NOMO-1 treated with dmso at 0.1 percent for 144 hours (cell line): ENCODE results near the gene KLF16.

ENCODE experiments used
- DNase-seq: peaks from one replicate; lab custom pipeline; 2025; ENCODE audit not compliant: unreplicated experiment; lab: John Stamatoyannopoulos, UW

KLF16 gene

DNA sequence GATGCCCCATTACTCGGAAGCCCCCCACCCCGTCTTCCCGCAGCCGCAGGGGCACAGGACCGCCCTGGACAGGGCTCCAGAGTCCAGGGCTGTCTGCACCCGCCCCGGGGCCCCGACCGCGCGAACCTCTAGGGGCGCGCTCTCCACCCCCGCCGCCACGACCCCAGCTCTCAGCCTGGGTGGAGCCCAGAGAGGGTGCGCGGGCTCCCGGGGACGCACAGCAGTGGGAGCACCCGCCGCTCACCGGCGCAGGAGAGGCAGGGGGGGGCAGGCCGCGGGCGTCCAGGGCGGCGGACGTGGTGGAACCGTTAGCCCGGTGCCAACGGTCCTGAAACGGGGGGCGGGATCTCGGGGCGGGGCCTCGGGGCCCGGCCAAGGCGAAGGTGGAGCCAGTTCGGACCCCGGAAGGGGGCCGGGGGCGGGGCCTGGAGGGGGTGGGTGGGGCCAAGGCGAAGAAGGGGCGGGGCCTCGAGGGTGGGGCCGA, 51.4 kb downstream of the KLF16 start, which contains the start of gene ATP8B3:
ATP8B3 (minus strand) TSS at position 335 of the 484 bp plus-strand sequence. CDS start 540 bp downstream, outside the sequence.
- DNase-seq, result no peak

DNA sequence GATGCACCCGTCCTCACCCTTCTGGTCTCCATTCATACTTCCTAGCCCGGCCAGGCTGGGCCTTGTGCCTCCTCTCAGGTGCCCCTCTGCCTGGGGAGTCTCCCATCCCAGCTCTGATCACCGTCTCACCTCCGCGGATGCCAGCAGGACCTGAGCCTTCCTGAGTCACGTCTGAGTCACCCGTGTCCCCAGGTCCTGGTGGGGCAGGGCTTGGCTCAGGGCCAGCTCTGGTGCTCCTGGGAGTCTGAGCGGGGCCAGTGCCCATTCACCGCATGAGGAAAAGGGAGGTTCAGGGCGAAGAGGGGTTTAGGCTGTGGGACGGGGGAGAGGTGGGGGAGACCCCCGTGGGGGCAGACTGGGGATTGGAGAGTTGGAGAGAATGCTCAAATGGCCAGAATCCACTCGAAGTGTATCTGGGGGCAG, 51.9 kb downstream of the KLF16 start:
- DNase-seq, result no peak

DNA sequence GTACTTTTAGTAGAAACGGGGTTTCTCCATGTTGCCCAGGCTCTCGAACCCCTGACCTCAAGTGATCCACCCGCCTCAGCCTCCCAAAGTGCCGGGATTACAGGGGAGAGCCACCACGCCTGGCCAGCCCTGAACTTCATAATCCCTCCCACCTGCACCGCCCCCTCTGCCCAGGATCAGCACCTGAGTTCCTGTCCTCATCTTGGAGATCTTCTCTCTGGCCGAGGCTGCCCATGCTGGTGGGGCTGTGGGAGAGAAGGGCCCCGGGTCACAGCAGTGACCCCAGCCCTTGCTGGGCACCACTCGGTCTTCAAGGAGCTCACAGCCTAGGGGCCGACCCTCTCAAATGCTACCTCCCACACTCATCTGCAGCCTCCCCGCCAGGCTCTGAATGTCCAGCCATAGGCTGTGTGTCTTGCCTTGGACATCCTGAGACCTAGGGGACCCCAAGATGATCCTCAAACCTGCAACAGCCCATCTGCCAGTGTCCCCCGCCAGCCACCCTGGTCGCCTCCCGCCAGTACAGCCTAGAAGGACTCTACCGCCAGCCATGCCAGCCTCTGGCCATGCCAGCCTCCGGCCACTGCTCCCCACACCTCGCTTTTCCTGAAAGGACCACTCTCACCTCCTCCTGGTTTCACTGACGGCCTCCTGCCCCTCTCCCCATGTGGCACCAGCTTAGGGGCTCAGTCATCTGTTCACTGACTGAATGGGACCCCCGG, 52.8 kb downstream of the KLF16 start:
- no peak for DNase-seq

DNA sequence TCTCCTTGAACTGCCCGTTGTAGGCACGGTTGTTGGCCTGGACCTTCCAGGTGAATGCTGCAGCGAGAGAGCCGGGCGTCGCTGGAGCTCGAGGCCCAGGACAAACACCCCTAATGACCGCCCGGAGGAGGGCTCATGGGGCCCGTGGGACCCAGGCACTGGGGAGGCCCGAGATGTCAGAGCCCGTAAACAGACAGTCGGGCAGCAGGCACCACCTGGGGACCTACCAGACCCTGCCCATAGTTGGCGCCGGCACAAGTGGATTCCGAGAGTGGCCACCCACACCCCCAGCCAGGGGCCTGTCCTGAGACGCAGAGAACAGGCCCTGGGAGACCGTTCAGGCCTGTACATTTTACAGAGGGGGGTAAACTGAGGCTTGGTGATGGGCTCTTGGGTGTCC, 53.7 kb downstream of the KLF16 start:
- no peak for DNase-seq

DNA sequence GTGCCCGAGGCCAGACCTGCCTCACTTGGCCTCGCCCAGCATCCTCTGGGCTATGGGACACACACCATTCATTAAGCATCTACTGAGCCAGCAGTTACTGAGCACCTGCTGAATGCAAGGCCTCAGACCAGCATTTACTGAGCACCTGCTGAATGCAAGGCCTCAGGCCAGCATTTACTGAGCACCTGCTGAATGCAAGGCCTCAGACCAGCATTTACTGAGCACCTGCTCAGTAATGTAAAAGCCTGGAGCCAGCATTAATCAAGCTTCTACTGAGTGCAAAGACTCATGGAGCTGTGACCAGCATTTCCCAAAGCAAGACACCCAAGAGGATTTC, 55.0 kb downstream of the KLF16 start:
- DNase-seq, result no peak

DNA sequence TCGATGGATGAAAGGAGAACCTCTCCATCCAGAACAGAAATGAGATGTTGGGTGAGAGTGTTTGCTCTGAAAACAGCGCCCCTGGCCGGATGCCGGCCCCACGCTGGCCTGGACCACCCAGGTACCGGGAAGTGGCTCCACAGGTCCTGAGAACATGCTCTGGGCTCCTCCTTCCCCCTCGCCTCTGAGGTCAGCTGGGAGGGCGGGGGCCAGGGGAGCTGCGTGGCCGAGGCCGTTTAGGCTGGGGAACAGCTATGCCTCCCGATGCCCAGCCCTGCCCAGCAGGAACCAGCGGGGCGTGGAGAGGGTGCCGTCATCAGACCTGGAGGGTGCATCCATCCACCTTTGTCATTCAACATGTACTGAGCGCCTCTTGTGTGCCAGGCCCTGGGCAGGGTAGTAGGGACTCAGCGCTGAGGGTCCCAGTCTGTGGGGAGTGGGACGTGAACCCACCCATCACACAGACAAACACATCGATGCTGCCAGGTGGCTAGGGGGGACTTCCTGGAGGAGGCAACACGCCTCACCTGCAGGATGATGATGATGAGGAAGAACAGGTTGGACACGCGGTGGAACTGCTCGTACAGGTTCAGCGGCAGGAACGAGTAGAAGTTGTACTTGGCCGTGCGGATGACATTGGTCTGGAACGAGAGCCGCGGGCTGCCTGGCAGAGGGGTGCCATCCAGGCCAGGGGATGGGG, 55.5 kb downstream of the KLF16 start:
- no peak for DNase-seq

DNA sequence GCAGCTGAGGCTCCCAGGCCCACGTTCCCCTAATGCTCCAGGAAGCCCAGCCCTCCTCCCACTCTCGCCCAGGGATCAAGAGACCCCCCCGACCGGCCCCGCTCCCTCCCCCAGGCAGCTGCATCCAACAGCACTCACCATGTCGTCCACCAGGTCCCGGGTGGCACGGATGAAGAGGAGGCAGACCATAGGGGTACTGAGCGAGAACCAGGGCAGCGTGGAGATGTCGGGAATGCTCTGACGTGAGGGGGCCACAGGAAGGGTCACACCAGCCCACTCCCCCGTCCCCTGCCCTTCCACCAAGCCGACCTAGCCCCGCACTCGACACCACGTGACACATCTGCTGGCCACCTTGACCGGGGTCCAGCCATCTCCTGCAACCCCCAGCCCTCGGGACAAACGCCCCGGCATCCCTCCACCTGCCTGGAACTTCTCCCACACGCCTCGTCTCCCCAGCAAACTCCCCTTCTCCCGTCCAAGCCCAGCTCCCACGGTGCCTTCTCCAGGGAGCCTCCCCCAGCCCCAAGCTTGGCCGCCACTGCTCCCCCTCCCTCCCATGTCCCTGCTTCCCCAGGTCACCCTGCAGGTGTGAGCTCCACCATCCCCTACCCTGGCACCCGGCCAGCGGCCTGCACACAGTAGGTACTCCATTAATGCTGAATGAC, 56.2 kb downstream of the KLF16 start:
- DNase-seq, result no peak

DNA sequence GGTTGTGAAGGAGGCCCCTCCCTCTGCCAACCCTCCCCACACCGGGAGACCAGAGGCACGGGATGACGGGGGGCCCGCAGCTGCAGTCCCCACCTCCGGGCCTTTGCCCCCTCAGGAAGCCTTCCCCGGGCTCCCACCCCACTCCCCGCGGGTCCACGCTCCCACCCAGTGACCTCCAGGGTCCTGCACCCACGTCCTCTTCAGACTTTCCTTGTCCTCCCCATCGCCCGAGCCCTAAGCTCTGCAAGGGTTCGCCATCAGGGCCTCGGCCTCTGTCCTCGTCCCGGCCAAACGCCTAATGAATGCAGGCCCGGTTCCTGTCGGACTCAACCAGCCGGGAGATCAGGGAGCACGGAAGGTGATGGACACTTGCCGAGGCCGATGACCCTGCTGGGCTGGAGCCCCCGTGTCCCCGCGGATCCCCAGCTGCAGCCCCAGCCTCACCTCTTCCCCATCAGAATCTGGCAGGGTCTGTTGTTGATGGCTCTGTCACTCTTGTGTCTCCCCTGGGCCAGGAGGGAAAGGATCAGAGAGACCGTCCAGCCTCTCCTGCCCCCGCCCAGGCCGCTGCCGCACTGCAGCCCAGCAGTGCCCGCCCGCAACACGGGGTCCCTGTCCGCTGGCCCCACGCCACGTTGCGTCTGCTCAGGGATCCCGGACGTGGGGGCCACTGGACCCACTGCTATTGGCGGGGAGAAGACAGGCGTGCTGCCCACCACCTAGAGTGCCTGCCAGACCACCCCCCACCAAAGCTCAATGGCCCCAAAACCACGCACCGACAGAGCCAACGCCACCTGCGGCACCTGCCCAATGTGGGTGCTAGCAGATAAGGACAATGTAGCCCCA, 57.0 kb downstream of the KLF16 start:
- DNase-seq, result no peak

DNA sequence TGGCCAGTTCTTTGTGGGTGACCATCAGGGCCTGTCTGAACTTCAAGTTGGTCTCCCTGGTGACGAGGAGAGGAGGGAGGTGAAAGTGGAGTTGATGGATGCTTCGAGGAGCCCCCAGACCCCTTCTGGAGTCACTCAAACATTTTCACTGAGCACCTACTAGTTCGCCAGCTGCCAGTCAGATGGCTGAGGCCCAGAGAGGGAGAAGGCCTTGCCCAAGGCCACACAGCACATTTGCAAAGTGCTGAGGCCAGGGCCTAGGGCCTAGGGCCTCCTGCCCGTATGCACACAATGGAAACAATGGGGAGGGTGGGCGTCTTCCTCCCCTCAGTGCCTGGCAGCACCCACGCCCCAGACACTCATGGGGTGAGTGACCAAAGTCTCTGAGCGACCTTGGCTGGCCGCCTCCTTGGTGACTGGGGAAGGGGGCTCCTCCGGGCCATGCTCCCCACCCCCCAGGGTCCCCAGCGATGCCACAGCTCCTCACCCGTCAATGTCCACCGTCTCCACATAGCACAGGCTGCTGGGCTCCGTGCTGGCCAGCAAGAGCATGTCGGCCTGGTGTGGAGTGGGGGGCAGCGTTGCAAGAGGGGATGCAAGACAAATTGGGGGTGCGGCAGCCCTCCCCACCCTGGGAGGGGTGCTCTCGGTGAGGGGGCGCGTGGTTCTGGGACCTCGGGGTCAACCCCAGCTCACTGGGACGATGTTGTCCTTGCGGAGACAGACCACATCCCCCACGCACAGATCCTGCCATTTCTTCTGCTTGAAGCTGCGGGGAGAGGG, 57.8 kb downstream of the KLF16 start:
- no peak for DNase-seq

DNA sequence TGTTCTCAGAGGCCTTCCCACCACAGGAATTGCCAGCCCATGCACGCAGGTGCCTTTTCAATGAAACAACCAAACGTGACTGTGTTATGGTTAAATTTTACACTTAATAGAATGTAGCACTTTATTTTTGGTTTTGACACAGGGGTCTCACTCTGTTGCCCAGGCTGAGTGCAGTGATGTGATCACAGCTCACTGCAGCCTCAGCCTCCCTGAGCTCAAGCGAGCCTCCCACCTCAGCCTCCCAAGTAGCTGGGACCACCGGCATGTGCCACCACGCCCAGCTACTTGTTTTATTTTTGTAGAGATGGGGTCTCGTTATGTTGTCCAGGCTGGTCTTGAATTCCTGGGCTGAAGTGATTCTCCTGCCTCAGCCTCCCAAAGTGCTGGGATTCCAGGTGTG, 58.5 kb downstream of the KLF16 start:
- no peak for DNase-seq
